ENCODE results near the gene AGXT.

- no peak for TF ChIP-seq POLR2A (IDR thresholded peaks at IDR 0.05)
- TF ChIP-seq, protein P1, sequence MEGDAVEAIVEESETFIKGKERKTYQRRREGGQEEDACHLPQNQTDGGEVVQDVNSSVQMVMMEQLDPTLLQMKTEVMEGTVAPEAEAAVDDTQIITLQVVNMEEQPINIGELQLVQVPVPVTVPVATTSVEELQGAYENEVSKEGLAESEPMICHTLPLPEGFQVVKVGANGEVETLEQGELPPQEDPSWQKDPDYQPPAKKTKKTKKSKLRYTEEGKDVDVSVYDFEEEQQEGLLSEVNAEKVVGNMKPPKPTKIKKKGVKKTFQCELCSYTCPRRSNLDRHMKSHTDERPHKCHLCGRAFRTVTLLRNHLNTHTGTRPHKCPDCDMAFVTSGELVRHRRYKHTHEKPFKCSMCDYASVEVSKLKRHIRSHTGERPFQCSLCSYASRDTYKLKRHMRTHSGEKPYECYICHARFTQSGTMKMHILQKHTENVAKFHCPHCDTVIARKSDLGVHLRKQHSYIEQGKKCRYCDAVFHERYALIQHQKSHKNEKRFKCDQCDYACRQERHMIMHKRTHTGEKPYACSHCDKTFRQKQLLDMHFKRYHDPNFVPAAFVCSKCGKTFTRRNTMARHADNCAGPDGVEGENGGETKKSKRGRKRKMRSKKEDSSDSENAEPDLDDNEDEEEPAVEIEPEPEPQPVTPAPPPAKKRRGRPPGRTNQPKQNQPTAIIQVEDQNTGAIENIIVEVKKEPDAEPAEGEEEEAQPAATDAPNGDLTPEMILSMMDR (IDR thresholded peaks at IDR 0.05), result no peak
- TF ChIP-seq POLR2AphosphoS5 (IDR thresholded peaks at IDR 0.05), result no peak
These were observed 6.8 kb downstream of the AGXT start for GRCh38 chr2:240875228-240876034.
